Measurements from ENCODE around the gene MYOF.

DNA sequence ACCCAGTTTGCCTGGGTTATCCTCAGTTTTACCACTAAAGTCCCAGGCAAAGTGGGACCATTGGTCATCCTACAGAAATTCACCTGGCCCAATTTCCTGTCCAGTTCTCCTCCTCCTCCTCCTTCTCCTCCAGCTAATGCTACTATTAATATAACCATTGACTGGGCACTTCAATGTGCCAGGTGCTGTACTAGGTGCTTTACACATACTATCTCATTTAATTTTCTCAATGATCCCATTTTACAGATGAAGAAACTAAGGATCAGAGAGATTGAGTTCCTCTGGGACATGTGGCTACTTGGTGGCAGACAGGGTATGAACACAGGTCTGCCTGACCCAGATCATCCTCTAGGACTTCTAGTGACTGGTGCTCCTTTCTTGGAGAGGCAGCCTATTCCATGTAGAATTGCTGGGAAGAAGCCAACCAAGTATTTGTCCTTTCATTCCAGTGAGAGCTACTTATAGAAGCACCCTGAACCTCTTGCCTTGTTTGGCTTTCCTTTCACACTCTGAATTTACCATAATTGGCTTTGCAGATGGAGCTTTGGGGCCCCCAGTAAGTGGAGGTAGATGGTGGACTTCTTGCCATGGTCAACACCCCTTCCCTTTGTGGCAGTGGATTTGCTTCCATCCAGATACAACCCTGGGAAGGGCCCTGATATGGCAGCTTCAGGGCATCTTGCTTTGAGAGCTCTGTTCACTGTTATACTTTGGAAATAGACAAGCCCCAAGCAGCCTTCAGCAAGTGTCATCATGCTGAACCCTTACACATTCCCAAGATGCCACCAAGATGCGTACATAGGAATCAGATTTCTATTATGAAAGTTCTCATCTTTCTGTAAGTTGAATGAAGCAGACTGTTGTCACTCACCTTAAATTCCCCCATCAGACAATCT lies 78.7 kb downstream of the MYOF start:
- no peak for TF ChIP-seq CTCF (IDR thresholded peaks at IDR 0.05)
- TF ChIP-seq POLR2A (IDR thresholded peaks at IDR 0.05), result no peak

Data from stomach (tissue), 4 donors.